B cell (primary cell): ENCODE data around the gene PPP3R2. TPM values are rescaled to one million over a fixed set of nuclear protein-coding genes. Genes with fewer than 3 reads are reported as not detected.

Experiments used
- ATAC-seq: fragments of 200-7000 bp; cut with Tn5 transposase; one replicate; pipeline ENCODE4 v1.10.0; 2021; ENCODE audit warnings: low read depth, mild to moderate bottlenecking, moderate number of reproducible peaks, moderate library complexity
- CTCF ChIA-PET: fragments of 350-600 bp; sonication (Branson Sonifier 250); formaldehyde crosslinking; loops from one replicate; lab custom pipeline; 2021; ENCODE audit warnings: antibody characterized with exemption, inconsistent platforms; lab: Charles Lee
- POLR2A ChIA-PET: fragments of 350-600 bp; sonication (Branson Sonifier 250); formaldehyde crosslinking; loops from one replicate; lab custom pipeline; 2021; ENCODE audit warnings: antibody characterized with exemption; lab: Charles Lee
- DNase-seq: peaks from one replicate; pipeline ENCODE4 v3.0.0; 2013
- H2AFZ ChIP-seq: 2 replicates; pipeline ENCODE4 v1.6.1; 2012; ENCODE audit warnings: mild to moderate bottlenecking, low read depth, low read length; ENCODE audit not compliant: insufficient read depth, poor library complexity, severe bottlenecking
- H3K27ac ChIP-seq, 2 donors: 1 replicate in 1 of 2; 2 replicates in 1 of 2; pipeline ENCODE4 v1.5.1; 2012 to 2013; ENCODE audit warnings: low read length in 2 of 2, mild to moderate bottlenecking in 2 of 2, moderate library complexity in 1 of 2
- H3K27me3 ChIP-seq, 4 experiments: fragments of 200-600 bp in 1 of 4; sonication (generic) in 1 of 4; replicated peaks in 1 of 4; 1 replicate in 2 of 4; 2 replicates in 2 of 4; pipeline versions ENCODE4 v1.6.1 to v1.7.0; 2013 to 2016; ENCODE audit warnings: low read length in 3 of 4, mild to moderate bottlenecking in 2 of 4, mixed read lengths in 1 of 4, moderate library complexity in 1 of 4; ENCODE audit not compliant: insufficient read depth in 4 of 4, control insufficient read depth in 3 of 4; ENCODE audit errors: control extremely low read depth in 1 of 4
- H3K36me3 ChIP-seq, 2 experiments: replicated peaks in 1 of 2; 1 replicate in 1 of 2; 2 replicates in 1 of 2; pipeline versions ENCODE4 v1.6.1 to v1.7.1; 2013; ENCODE audit warnings: low read length in 1 of 2; ENCODE audit not compliant: insufficient read depth in 2 of 2, control insufficient read depth in 1 of 2; ENCODE audit errors: control extremely low read depth in 1 of 2, extremely low read depth in 1 of 2
- H3K4me1 ChIP-seq, 2 donors: fragments of 200-600 bp in 1 of 2; sonication (generic) in 1 of 2; 1 replicate in 1 of 2; 2 replicates in 1 of 2; pipeline versions ENCODE4 v1.5.1 to v1.6.1; 2013 to 2017; ENCODE audit warnings: low read length in 2 of 2; ENCODE audit not compliant: control insufficient read depth in 2 of 2, insufficient read depth in 2 of 2
- H3K4me2 ChIP-seq: replicated peaks from 2 replicates; pipeline ENCODE3; 2012; ENCODE audit warnings: mild to moderate bottlenecking, low read depth, low read length; ENCODE audit not compliant: poor library complexity, severe bottlenecking
- H3K4me3 ChIP-seq, 5 experiments: fragments of 200-600 bp in 1 of 5; sonication (generic) in 1 of 5; 1 replicate in 3 of 5; 2 replicates in 2 of 5; pipeline versions ENCODE4 v1.5.1 to v1.7.0; 2011 to 2016; ENCODE audit warnings: low read length in 4 of 5, mild to moderate bottlenecking in 4 of 5, low read depth in 2 of 5, control low read depth in 1 of 5, moderate library complexity in 1 of 5; ENCODE audit not compliant: insufficient read depth in 1 of 5; ENCODE audit errors: control extremely low read depth in 1 of 5, extremely low read depth in 1 of 5
- H3K79me2 ChIP-seq: fragments of 200-600 bp; sonication (generic); one replicate; pipeline ENCODE4 v1.6.0; 2016; ENCODE audit warnings: low read length; ENCODE audit not compliant: control insufficient read depth, insufficient read depth
- H3K9ac ChIP-seq: fragments of 200-600 bp; sonication (generic); 2 replicates; pipeline ENCODE4 v1.6.1; 2017; ENCODE audit warnings: mild to moderate bottlenecking, low read length, moderate library complexity
- H3K9me3 ChIP-seq, 3 donors: one replicate each; pipeline versions ENCODE4 v1.6.1 to v1.7.1; 2013; ENCODE audit warnings: low read length in 2 of 3; ENCODE audit not compliant: control insufficient read depth in 2 of 3, insufficient read depth in 1 of 3; ENCODE audit errors: control extremely low read depth in 1 of 3
- H4K20me1 ChIP-seq: 2 replicates; pipeline ENCODE4 v1.6.0; 2012; ENCODE audit warnings: mild to moderate bottlenecking, low read length; ENCODE audit not compliant: insufficient read depth, control insufficient read depth, poor library complexity, severe bottlenecking
- H3K27ac Mint-ChIP-seq: one replicate; pipeline ENCODE4 v1.8.0; 2021; ENCODE audit warnings: mixed read lengths
- H3K27me3 Mint-ChIP-seq: one replicate; pipeline ENCODE4 v1.8.0; 2021; ENCODE audit warnings: mixed read lengths
- H3K4me1 Mint-ChIP-seq: one replicate; pipeline ENCODE4 v1.8.0; 2021; ENCODE audit warnings: mixed read lengths
- H3K4me3 Mint-ChIP-seq: one replicate; pipeline ENCODE4 v1.8.0; 2021; ENCODE audit warnings: mixed read lengths
- H3K9me3 Mint-ChIP-seq: one replicate; pipeline ENCODE4 v1.8.0; 2022; ENCODE audit warnings: mixed read lengths; ENCODE audit not compliant: insufficient read depth
- EZH2 ChIP-seq: IDR thresholded peaks from 2 replicates; pipeline ENCODE4 v1.6.1; 2012; ENCODE audit warnings: borderline replicate concordance, low read depth, mild to moderate bottlenecking, moderate library complexity, low read length; ENCODE audit not compliant: insufficient read depth, poor library complexity, severe bottlenecking
- WGBS: methylation state at CpG from one replicate; pipeline ENCODE4 v1.1.5; 2013; ENCODE audit warnings: missing lambda C conversion rate; ENCODE audit not compliant: insufficient coverage; 5-methylcytosine and 5-hydroxymethylcytosine counted together
- intact Hi-C: fragments of 100-400 bp; cut with micrococcal nuclease; formaldehyde crosslinking; loops from one replicate; pipeline ENCODE4 v1.10.0; 2022
- polyA plus RNA-seq: library from polyadenylated mRNA; depleted of rRNA; stranded (reverse); fragments of >200 nt; gene quantifications from 2 replicates; pipeline ENCODE4 v1.2.3, GENCODE V29; 2012
- total RNA-seq, 2 donors: library from RNA; stranded (reverse); fragments of 120-200 nt in 1 of 2; gene quantifications; 1 replicate in 1 of 2; 2 replicates in 1 of 2; pipeline versions ENCODE4 v1.2.3 to v1.2.4, GENCODE V29; 2013 to 2022
- TF ChIP-seq, protein P1 (sequence below): fragments of 200-600 bp; IDR thresholded peaks from one replicate; pipeline ENCODE4 v1.8.0; 2022; ENCODE audit warnings: antibody characterized with exemption, mild to moderate bottlenecking

PPP3R2 gene
- total and polyA plus RNA-seq, 2 donors (not counting 1 experiment from before 2014, with no cell fraction given): not detected

DNA sequence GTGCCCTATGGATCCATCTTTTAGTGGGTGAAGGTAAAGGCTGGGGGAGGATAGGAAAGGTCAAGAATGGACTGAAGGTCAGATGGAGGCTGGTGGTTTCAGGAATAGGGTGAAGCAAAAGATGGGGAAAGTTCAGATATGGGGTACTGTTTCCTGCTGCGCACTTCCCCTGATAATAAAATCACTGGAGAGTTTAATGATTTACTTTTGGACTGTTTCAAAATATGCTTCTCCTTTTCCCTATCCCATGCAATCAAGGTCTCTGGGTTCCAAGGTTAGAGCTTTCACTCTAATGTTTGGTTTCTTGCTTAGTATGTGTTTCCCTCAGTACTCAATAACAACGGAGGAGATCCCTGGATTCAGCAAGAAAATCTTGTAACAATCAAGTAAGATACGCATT lies 10.8 kb upstream of the PPP3R2 start:
- Histone ChIP-seq H3K36me3 (no peaks in the 10 kb centered on the region), H3K27me3 (peaks cover 0 to 8% (median 0%) of the 10 kb centered on the region in 4 experiments), H4K20me1 (no peaks in the 10 kb centered on the region), H3K4me3 (no peak overlapping the region), H3K9me3 (no peaks in the 10 kb centered on the region), H2AFZ (no peak overlapping the region), H3K9ac (no peak overlapping the region), H3K4me2 (no peak overlapping the region), H3K79me2 (no peaks in the 10 kb centered on the region), H3K4me1 (peaks cover 3% of the 10 kb centered on the region in 2 donors), H3K27ac (no peak overlapping the region)
- Mint-ChIP-seq H3K9me3 (no peaks in the 10 kb centered on the region), H3K4me1 (peaks cover 4% of the 10 kb centered on the region), H3K4me3 (no peak overlapping the region), H3K27ac (no peak overlapping the region), H3K27me3 (peaks cover 27% of the 10 kb centered on the region)
- TF ChIP-seq EZH2: no peak
- TF ChIP-seq, protein P1, sequence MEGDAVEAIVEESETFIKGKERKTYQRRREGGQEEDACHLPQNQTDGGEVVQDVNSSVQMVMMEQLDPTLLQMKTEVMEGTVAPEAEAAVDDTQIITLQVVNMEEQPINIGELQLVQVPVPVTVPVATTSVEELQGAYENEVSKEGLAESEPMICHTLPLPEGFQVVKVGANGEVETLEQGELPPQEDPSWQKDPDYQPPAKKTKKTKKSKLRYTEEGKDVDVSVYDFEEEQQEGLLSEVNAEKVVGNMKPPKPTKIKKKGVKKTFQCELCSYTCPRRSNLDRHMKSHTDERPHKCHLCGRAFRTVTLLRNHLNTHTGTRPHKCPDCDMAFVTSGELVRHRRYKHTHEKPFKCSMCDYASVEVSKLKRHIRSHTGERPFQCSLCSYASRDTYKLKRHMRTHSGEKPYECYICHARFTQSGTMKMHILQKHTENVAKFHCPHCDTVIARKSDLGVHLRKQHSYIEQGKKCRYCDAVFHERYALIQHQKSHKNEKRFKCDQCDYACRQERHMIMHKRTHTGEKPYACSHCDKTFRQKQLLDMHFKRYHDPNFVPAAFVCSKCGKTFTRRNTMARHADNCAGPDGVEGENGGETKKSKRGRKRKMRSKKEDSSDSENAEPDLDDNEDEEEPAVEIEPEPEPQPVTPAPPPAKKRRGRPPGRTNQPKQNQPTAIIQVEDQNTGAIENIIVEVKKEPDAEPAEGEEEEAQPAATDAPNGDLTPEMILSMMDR: no peak
- ChIA-PET POLR2A (no interaction called here), CTCF (no interaction called here)
- intact Hi-C loops: no loop called here
- ATAC-seq: no peak
- no peak for DNase-seq
- WGBS: no CpG with 5 or more reads among the region's 3 CpGs

DNA sequence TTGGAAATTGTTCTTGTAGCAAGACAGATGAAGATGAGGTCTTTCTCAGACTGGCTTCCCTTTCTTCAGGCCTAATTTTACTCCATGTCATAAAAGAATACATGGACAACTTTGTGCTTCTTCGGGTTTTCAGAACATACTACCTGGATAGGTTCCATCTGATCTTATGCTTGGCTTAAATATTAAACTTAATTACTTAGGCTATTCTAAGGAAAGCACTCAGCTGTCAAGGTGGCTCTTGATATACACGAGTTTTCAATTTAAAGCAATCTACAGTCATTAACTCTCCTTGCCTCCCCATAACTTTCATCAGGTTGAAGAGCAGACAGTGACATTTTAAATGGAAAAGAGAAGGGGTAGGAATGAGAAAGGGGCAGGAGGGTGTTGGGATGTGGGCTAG lies 9.5 kb upstream of the PPP3R2 start:
- Histone ChIP-seq H3K4me2 (no peak overlapping the region), H2AFZ (no peak overlapping the region), H3K9ac (no peak overlapping the region), H3K27ac (no peak overlapping the region), H3K4me3 (no peak overlapping the region), H4K20me1 (no peaks in the 10 kb centered on the region), H3K27me3 (peaks cover 0 to 8% (median 0%) of the 10 kb centered on the region in 4 experiments), H3K9me3 (no peaks in the 10 kb centered on the region), H3K36me3 (no peaks in the 10 kb centered on the region), H3K79me2 (no peaks in the 10 kb centered on the region), H3K4me1 (peaks cover 3% of the 10 kb centered on the region in 2 donors)
- Mint-ChIP-seq H3K9me3 (no peaks in the 10 kb centered on the region), H3K4me1 (peaks cover 4% of the 10 kb centered on the region), H3K27ac (no peak overlapping the region), H3K4me3 (no peak overlapping the region), H3K27me3 (peaks cover 30% of the 10 kb centered on the region)
- no CpG with 5 or more reads among the region's 2 CpGs for WGBS
- DNase-seq: no peak
- TF ChIP-seq EZH2: no peak
- TF ChIP-seq, protein P1: no peak
- ATAC-seq: no peak
- intact Hi-C loops: no loop called here
- POLR2A ChIA-PET: no interaction called here
- CTCF ChIA-PET: no interaction called here
